22Rv1 (cell line): ENCODE results near the gene IFITM10.

ENCODE experiments used
- H3K27ac ChIP-seq: fragments of 450-650 bp; 2 replicates; pipeline ENCODE4 v1.5.1; 2017
- ZFX ChIP-seq: fragments of 450-650 bp; IDR thresholded peaks from 2 replicates; pipeline ENCODE4 v1.6.1; 2017; ENCODE audit warnings: antibody characterized with exemption, borderline replicate concordance
- TF ChIP-seq, protein P1 (sequence below): fragments of 450-650 bp; IDR thresholded peaks from 2 replicates; pipeline ENCODE4 v1.5.1; 2017; ENCODE audit warnings: mild to moderate bottlenecking

IFITM10 gene

DNA sequence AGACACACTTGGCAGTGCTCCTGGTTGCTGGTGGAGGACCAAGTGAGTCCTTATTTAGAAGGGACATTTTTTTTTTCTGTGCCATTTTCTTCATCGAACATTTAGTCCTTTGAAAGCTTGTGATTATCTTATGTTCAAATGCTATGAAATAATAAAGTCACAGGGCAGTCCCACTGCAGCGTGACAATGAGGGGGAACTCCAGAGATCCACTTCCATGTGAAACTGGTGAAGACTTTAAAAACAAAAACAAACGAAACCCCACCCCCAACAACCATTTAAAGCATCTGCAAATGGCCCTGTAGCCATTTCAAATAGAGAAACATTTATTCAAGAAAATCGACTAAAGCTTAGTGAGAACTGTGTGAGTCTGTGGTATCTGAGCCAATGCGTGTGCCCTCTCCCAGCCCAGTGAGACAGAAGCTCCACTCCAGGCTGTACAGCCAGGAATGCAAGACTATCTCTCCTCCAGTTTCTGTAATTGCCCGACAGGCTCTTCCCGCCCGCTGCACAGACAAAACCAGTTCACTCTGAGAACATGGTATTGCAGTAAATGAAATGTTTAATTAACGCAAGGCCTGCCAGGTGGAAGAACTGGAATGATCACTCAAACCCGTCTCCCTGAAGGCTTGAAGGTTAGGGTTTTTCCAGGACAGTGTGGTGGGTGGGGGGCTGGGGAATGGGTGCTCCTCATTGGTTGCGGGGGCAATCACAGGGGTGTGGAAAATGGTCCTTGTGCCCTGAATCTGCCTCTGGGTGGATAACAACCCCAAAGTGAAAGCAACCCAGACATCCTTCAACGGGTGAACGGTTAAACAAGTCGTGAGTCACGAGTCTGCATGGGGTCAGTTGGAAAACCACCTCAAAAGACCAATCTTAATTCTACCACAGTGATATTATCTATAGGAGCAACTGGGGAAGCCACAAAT lies 45.0 kb downstream of the IFITM10 start:
- H3K27ac ChIP-seq, result no peak overlapping the region
- TF ChIP-seq ZFX, result no peak
- TF ChIP-seq, protein P1, sequence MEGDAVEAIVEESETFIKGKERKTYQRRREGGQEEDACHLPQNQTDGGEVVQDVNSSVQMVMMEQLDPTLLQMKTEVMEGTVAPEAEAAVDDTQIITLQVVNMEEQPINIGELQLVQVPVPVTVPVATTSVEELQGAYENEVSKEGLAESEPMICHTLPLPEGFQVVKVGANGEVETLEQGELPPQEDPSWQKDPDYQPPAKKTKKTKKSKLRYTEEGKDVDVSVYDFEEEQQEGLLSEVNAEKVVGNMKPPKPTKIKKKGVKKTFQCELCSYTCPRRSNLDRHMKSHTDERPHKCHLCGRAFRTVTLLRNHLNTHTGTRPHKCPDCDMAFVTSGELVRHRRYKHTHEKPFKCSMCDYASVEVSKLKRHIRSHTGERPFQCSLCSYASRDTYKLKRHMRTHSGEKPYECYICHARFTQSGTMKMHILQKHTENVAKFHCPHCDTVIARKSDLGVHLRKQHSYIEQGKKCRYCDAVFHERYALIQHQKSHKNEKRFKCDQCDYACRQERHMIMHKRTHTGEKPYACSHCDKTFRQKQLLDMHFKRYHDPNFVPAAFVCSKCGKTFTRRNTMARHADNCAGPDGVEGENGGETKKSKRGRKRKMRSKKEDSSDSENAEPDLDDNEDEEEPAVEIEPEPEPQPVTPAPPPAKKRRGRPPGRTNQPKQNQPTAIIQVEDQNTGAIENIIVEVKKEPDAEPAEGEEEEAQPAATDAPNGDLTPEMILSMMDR, result no peak

GRCh38 chr11:1703146-1703545 lies 47.2 kb downstream of the IFITM10 start:
- TF ChIP-seq, protein P1, result no peak
- TF ChIP-seq ZFX, result no peak
- H3K27ac ChIP-seq, result no peak overlapping the region

DNA sequence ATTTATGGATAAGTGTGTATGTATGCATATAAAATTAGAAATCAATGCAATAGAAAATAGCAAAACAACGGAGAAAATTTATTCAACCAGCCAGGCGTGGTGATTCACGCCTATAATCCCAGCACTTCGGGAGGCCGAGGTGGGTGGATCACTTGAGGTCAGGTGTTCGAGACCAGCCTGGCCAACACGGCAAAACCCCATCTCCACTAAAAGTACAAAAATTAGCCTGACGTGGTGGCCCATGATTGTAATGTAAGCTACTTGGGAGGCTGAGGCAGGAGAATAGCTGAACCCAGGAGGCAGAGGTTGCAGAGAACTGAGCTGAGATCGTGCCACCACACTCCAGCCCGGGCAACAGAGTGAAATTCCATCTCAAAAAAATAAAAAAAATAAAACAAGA lies 47.9 kb downstream of the IFITM10 start:
- TF ChIP-seq ZFX, result no peak
- TF ChIP-seq, protein P1, result no peak

DNA sequence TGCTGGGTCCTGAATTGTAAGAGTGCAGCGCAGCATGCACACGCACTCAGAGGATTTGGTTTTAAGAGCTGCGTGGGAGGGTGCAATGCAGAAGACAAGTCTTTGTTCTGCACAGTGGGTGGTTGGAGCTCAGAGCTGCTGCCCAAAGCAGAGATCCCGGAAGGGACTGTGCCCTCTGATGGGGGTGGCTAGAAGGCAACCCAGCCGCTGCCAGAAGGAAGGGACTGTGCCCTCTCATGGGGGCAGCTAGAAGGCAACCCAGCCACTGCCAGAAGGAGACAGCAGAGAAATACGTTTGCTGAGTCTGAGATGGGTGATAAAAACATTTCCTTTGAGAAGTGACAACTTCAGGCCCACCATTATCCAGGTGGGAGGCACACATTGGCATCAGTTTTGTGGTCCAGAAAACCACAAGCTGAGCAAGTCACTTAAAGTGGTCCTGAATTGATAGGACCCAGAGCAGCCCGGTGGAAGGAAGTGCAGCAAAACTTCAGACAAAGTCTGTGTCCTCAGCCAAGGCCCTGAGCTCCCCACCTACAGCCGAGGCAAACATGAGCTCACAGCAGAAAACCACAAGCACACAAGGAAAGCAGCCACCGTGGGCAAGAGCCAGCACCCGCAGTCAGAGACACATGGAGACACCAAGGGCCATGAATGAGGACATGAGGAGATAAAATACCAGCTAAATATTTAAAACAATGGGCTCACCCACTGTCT lies 49.1 kb downstream of the IFITM10 start:
- TF ChIP-seq, protein P1, result no peak
- no peak for TF ChIP-seq ZFX
- no peak overlapping the region for H3K27ac ChIP-seq

More for the DNA sequence above, 47.9 kb downstream of the IFITM10 start:
- H3K27ac ChIP-seq, result no peak overlapping the region

DNA sequence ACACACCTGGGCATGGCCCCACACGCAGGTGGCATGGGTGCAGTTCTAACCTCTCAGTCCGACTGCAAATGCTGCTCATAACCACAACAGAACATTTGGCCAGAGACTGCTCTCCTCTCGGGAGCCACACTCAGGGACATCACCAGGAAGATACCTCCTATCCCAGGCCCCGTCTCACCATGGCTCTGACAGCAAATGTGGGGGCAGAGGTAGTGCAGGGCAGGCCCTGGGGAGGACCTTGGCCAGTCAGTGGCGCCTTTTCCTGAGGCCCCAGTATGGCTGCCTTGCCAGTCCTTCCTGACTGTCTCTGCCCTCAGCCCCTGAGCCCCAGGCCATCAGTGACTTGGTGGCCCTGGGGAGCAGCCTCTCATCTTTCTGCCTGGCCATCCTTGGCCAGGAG lies 50.6 kb downstream of the IFITM10 start:
- no peak overlapping the region for H3K27ac ChIP-seq

DNA sequence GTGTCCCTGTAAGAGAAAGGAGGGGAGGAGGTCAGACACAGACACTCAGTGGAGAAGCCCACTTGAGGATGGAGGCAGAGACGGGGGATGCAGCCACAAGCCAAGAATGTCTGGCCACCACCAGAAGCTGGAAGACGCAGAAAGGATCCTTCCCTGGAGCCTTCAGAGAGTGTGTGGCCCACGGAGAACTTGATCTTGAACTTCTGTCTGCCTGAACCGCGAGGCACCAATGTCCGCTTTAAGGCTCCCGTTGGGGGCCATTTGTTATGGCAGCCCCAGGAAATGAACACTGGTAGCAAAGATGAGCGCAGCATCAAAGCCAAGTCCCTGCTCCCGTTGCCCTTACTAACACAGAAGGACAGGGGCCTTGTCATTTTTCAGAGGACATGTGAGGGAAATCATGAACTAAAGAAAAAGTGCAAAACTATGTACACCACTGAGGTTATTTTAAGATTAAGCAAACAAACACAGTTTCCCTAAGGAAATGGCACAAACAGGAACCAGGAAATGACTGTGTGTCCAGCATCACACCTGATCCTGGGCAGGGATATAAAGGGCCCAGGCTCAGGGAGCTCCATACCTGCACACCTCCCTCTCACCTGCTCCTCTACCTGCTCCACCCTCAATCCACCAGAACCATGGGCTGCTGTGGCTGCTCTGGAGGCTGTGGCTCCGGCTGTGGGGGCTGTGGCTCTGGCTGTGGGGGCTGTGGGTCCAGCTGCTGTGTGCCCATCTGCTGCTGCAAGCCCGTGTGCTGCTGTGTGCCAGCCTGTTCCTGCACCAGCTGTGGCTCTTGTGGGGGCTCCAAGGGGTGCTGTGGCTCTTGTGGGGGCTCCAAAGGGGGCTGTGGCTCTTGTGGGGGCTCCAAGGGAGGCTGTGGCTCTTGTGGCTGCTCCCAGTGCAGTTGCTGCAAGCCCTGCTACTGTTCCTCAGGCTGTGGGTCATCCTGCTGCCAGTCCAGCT lies 53.5 kb downstream of the IFITM10 start, which contains the start of gene KRTAP5-6:
Gene KRTAP5-6 (plus strand): TSS at position 588 of the 963 bp plus-strand sequence. CDS start 51 bp downstream, at position 639.
- no peak within 1 kb of the TSS for H3K27ac ChIP-seq
- TF ChIP-seq, protein P1, result no peak
- no peak for TF ChIP-seq ZFX

More for the DNA sequence above, 50.6 kb downstream of the IFITM10 start:
- TF ChIP-seq, protein P1, result no peak
- TF ChIP-seq ZFX, result no peak
